Measurements from ENCODE around the gene GRK6.

Gene GRK6

DNA sequence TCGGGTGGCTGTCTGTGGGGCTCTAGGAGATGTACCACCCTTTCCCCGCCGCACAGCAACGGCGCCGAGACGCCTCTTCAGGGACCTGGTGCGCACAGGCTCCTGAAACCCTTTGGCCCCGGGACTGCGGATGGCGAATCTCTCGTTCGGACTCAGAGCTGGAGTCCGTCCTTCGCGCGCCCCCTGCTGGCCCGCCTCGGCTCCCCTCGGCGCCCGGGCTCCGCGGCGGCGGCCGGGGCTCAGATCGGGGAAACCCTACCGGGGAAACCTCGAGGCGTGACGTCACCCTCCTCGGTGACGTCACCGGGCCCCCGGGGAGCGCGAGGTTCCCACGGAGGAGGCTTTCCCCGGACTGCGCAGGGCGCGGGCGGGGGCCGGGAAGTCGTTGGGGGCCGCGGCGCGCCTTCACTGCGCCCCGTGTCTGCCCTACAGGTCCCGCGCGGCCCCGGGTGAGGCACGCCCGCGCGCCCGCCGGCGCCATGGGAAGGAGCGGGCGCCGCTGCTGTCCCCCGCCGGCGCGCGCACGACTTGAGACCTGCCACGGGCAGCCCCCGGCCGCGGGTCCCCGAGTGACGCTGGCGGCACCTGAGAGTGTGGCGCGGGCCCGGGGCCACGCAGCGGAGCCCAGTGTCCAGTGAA, 28.0 kb downstream of the GRK6 start:
- DNase-seq (ENCODE audit: low spot score) = peak; percentile 82

DNA sequence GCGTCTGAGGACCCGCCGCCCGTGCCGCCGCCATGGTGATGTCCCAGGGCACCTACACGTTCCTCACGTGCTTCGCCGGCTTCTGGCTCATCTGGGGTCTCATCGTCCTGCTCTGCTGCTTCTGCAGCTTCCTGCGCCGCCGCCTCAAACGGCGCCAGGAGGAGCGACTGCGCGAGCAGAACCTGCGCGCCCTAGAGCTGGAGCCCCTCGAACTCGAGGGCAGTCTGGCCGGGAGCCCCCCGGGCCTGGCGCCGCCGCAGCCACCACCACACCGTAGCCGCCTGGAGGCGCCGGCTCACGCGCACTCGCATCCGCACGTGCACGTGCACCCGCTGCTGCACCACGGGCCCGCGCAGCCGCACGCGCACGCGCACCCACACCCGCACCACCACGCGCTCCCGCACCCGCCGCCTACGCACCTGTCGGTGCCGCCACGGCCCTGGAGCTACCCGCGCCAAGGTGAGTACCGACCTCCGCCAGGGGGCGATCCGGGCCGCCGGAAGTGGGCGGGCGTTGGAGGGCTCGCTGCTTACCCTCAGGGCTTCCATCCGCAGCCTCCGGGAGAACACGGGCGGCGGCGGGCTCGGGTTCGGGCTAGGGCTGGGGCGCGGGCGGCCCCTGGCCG, 28.7 kb downstream of the GRK6 start:
- no peak for DNase-seq (ENCODE audit: low spot score)

DNA sequence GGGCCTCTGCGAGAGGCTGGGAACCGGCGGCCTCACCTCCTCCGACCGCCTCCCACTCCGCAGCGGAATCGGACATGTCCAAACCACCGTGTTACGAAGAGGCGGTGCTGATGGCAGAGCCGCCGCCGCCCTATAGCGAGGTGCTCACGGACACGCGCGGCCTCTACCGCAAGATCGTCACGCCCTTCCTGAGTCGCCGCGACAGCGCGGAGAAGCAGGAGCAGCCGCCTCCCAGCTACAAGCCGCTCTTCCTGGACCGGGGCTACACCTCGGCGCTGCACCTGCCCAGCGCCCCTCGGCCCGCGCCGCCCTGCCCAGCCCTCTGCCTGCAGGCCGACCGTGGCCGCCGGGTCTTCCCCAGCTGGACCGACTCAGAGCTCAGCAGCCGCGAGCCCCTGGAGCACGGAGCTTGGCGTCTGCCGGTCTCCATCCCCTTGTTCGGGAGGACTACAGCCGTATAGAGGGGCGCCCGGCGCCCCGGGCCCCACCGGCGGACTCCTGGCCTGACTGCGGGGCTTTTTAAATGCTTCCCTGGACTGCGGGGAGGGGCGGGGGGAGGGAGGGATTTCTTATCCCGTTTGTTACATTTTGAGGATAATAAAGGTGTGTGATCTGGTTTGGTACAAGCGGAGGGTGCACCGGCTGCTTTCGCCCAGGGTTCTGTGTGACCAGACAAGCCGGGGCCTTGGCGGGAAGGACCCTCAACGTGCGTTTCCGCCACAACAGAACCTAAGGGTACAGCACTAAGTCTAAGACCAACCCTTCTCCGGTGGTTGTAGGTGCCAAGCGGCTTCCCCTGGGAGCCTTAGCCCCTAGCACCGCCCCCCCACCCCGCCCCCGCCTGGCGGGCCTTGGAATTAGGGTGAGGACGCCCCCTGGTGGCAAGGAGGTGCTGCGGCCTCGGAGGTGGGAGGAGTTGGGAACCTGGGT, 29.4 kb downstream of the GRK6 start:
- peak; percentile 75 for DNase-seq (ENCODE audit: low spot score)

- DNase-seq (ENCODE audit: low spot score) = no peak
Measured at GRCh38 chr5:177456591-177456964, 30.1 kb downstream of the GRK6 start.

DNA sequence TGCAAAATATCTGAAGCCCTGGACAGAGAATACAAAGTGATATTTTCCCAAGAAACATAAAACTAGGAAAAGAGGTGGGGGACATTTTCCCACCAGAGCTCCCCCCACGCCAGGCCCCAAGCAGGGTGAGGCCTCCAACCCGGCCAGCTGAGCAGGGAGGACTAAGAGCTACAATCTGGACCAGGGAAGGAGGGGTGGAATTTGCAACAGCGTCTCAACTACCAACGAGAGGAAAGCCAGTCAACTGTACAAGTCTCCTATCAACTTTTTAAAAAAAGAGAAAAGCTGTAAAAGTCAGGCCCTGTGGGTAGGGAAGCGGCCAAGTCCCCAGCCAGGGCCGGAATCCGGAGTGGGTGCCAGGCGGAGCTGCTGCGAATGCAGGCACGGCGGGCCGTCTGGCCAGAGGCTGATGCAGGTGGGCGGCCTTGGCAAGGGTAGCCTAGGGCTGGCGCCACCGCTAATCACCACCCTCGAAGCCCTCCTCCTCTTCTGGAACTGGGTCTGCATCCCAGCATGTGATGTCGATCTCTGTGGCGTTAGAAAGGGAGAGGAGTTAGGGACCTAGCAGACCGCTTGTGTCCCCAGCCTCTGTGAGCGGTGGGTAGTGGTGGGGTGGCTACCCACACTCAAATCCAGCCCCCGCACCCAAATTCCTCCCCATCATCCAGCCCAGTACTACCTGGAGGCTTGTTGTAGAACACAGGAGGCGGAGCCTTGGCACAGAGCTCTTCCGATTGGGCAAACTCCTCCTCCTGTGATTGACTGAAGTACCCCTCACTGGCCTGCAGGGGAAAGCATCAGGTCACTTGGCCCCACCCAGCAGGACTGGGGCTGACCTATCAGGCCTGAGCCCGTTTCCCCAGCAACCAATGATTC, 30.7 kb downstream of the GRK6 start:
- DNase-seq (ENCODE audit: low spot score) = peak; percentile 88

DNA sequence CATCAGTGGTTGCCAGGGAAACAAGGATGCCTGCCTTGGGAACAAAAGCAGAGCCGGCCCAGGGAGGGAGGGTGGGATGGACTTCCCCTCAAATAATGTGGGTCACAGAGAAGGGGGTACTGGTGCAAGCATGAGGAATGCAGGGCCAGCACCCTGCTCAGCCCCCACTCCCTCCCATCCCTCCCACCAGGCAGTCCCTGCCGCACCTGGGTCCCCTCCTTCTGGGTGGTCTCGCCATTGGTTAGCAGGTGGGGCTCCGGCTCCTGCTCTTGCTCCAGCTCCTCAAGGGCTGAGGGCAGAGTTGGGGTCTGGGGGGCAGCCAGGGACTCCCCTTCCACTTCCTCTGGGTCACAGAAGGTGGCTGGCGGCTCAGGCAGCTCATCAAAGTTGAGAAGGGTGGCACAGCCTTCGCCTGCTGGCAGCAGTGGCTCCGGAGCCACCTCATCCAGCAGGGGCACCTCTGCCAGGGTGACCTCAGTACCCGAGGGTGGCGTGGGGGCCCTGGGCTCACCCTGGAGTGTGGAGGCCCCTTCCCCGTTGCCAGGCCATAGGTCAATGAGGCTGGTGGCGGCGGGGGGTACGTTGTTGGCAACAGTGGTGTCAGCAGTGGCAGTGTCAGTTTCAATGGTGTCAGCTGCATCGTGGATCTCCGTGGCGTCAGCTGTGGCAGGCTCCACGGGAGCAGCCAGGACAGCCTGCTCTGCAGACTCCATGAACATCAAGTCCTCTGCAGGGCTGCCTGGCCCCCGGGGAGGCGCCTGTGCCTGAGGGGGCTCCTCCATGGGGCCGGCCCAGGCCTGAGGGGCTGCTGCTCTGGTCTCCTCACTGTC, 31.6 kb downstream of the GRK6 start:
- DNase-seq (ENCODE audit: low spot score) = no peak

- DNase-seq (ENCODE audit: low spot score) = no peak
Measured at GRCh38 chr5:177458912-177459350, 32.5 kb downstream of the GRK6 start.

- no peak for DNase-seq (ENCODE audit: low spot score)
Measured at GRCh38 chr5:177459357-177459756, 32.9 kb downstream of the GRK6 start.

GRCh38 chr5:177459819-177460628, 33.5 kb downstream of the GRK6 start:
- DNase-seq (ENCODE audit: low spot score) = no peak

DNA sequence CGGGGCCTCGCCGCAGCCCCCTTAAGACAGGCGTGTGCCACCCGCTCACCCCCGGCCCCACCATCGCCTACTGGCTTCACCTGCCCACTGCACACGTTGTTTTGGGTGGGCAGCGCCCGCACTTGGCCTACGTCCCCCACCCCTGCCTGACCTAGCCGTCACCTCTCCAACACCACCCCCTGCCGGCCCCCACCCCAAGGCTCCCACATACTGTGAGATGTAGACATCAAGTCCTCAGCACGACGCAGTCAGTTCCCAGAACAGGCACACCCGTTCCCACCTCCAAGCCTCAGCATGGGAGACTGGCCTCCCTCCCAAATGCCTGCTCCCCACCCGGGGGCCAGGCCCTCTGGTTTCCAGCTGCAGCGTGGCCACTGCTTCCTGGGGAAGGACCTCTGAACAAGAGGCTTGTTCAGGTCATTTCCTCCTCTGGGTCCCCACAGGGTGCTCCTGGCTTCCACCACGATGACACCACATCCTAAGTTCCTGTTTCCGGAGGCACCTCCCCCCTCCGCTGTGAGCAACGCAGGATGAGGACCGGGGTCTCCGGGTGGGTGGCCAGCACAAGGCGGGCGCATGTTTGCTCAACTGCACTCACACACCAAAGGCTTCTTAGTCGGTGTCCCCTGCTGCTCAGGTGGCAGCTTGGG, 35.7 kb downstream of the GRK6 start:
- DNase-seq (ENCODE audit: low spot score) = no peak

GRCh38 chr5:177465044-177465443, 38.6 kb downstream of the GRK6 start:
- no peak for DNase-seq (ENCODE audit: low spot score)

- no peak for DNase-seq (ENCODE audit: low spot score)
Measured at GRCh38 chr5:177466861-177467260, 40.4 kb downstream of the GRK6 start.

DNA sequence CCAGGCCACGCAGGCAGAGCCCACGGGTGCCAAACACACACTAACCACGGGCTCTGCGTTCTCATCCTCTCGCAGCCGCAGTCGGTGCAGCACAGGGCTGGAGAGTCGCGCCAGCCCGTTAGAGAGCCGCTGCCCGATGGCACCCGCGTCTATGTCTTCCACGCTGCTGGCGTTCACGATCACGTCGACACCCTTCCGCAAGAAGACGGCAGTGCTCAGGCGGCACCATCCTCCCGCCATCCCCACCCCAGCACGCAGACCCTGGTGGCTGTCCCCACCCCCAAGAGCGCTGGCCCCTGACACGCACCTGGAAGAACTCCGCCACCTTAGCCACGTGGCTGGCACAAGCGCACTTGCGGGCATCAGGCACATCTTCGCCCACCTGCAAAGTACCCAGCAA, 41.0 kb downstream of the GRK6 start:
- DNase-seq (ENCODE audit: low spot score) = no peak

GRCh38 chr5:177468329-177468684, 41.8 kb downstream of the GRK6 start:
- no peak for DNase-seq (ENCODE audit: low spot score)

- no peak for DNase-seq (ENCODE audit: low spot score)
Measured at GRCh38 chr5:177468685-177469628, 42.5 kb downstream of the GRK6 start.

GRCh38 chr5:177469750-177470525, 43.5 kb downstream of the GRK6 start:
- DNase-seq (ENCODE audit: low spot score) = no peak

GRCh38 chr5:177470759-177471536, 44.5 kb downstream of the GRK6 start:
- DNase-seq (ENCODE audit: low spot score) = no peak

Data from globus pallidus (tissue), 1 donor.